ENCODE data around the gene SMIM43. TPM values are rescaled to one million over a fixed set of nuclear protein-coding genes. Genes with fewer than 3 reads are reported as not detected.

The SMIM43 gene
- total and polyA plus RNA-seq, 2 of the 8 experiments (the other 6 are each of a cell fraction or from before 2014, with no cell fraction given) = 0.50 to 0.94 TPM

GRCh38 chr4:121737846-121738554 is 27.0 kb downstream of the SMIM43 start:
- H3K14ac ChIP-seq (ENCODE audit: insufficient read length) = no peak overlapping the region
- H4K91ac ChIP-seq (replicated peaks; ENCODE audit: insufficient read length, low read length) = no peak overlapping the region
- peaks cover 0 to 3% (median 3%) of the 10 kb centered on the region in 4 experiments; a peak in 4 of 7 replicates for H3K4me1 ChIP-seq (replicated peaks in 1 of 4; ENCODE audit: control insufficient read depth in 3 of 4, insufficient read depth in 4 of 4, low read length in 3 of 4)
- no peaks in the 10 kb centered on the region for H3K79me2 ChIP-seq (ENCODE audit: control insufficient read depth in 1 of 2, insufficient read depth in 2 of 2, low read length in 2 of 2)
- H2BK12ac ChIP-seq (ENCODE audit: low read depth, low read length) = no peak overlapping the region
- no peak overlapping the region for H2AFZ ChIP-seq (ENCODE audit: low read length)
- 0 out of 2 replicates have a peak, but pooled peaks cover 2% of the 10 kb centered on the region for H3K23me2 ChIP-seq (ENCODE audit: low read depth, low read length)
- no peak overlapping the region for H2BK120ac ChIP-seq (replicated peaks; ENCODE audit: low read depth, low read length)
- H3K56ac ChIP-seq (replicated peaks; ENCODE audit: insufficient read length, low read depth, low read length) = no peak overlapping the region
- H2BK15ac ChIP-seq (ENCODE audit: low read length) = no peak overlapping the region
- no peak overlapping the region for H2AK5ac ChIP-seq (ENCODE audit: low read depth, low read length)
- ChIA-PET POLR2A (ENCODE audit: partially characterized antibody) (interaction anchor here (1.0 kb wide), 1 partner anchor 44 kb away, joined by 3 read pairs; no protein-coding TSS in a partner anchor), CTCF (ENCODE audit: partially characterized antibody) (interaction anchor here (0.6 to 1.6 kb wide), 13 partner anchors 13 to 899 kb away, joined by 3 to 7 read pairs (median 4); partner anchors contain the start of gene SMIM43)
- TF ChIP-seq CHD1 (IDR thresholded peaks at IDR 0.05; ENCODE audit: low read depth, low read length) = no peak
- TF ChIP-seq TAF7 (optimal IDR thresholded peaks at IDR 0.05; ENCODE audit: borderline replicate concordance, low read depth, low read length) = no peak
- no peak for TF ChIP-seq POLR2AphosphoS5 (IDR thresholded peaks at IDR 0.05; ENCODE audit: low read depth, low read length)
- TF ChIP-seq KDM5A (IDR thresholded peaks at IDR 0.05; ENCODE audit: low read length) = no peak
- no peak for TF ChIP-seq KDM1A (IDR thresholded peaks at IDR 0.05; ENCODE audit: borderline replicate concordance, low read length)
- TF ChIP-seq CHD2 (IDR thresholded peaks at IDR 0.05; ENCODE audit: low read length) = no peak
- TF ChIP-seq MAX (IDR thresholded peaks at IDR 0.05) = no peak
- TF ChIP-seq ATF2 (IDR thresholded peaks at IDR 0.05; ENCODE audit: low read length) = no peak
- H3K27ac ChIP-seq (ENCODE audit: low read depth, low read length) = no peak overlapping the region
- no peak overlapping the region for H3K23ac ChIP-seq (ENCODE audit: insufficient read length)
- no peak overlapping the region for H4K8ac ChIP-seq (ENCODE audit: extremely low read depth, insufficient read depth, low read length)
- no peak overlapping the region for H2BK5ac ChIP-seq (ENCODE audit: low read depth, low read length)
- H4K5ac ChIP-seq (ENCODE audit: insufficient read length, low read depth, low read length) = no peak overlapping the region
- DNase-seq (ENCODE audit: low read depth in 1 of 2, low spot score in 2 of 2) = no peak
- H4K20me1 ChIP-seq (replicated peaks in 1 of 2; ENCODE audit: control insufficient read depth in 1 of 2, insufficient read depth in 2 of 2, low read length in 2 of 2) = no peaks in the 10 kb centered on the region
- no peak overlapping the region for H3K9ac ChIP-seq (replicated peaks in 1 of 4; ENCODE audit: extremely low read depth in 1 of 4, low read depth in 3 of 4, low read length in 3 of 4)
- FAIRE-seq = no peak
- no peak overlapping the region for H2BK20ac ChIP-seq (ENCODE audit: low read length)
- no peak overlapping the region for H3K4ac ChIP-seq (replicated peaks; ENCODE audit: insufficient read length, low read depth, low read length)
- H3K9me3 ChIP-seq (ENCODE audit: insufficient read depth in 2 of 2, low read depth in 1 of 2, low read length in 1 of 2) = no peaks in the 10 kb centered on the region
- no peak overlapping the region for H3K4me3 ChIP-seq (ENCODE audit: extremely low read depth in 1 of 4, insufficient read depth in 2 of 4, low read depth in 3 of 4, low read length in 4 of 4)
- 91% methylated on average over 10 of the region's 10 CpGs; no CpG with 5 or more reads in 1 of the 2 experiments for WGBS, 2 experiments (ENCODE audit: extremely low coverage in 1 of 2, insufficient coverage in 1 of 2, insufficient read length in 1 of 2, insufficient replicate concordance in 2 of 2, low coverage in 1 of 2, low lambda C conversion rate in 2 of 2, missing lambda C conversion rate in 1 of 2)
- no peaks in the 10 kb centered on the region for H3K79me1 ChIP-seq (ENCODE audit: low read depth, low read length)
- H3K4me2 ChIP-seq (ENCODE audit: insufficient read depth in 1 of 2, low read depth in 2 of 2, low read length in 2 of 2) = no peak overlapping the region
- no peaks in the 10 kb centered on the region; a peak in 1 of 7 replicates for H3K27me3 ChIP-seq (replicated peaks in 1 of 4; ENCODE audit: control insufficient read depth in 3 of 4, extremely low read depth in 1 of 4, insufficient read depth in 3 of 4, low read length in 3 of 4)
- H3K18ac ChIP-seq (ENCODE audit: extremely low read depth, low read length) = no peak overlapping the region
- H3K36me3 ChIP-seq (ENCODE audit: control insufficient read depth in 2 of 4, insufficient read depth in 4 of 4, low read length in 3 of 4) = no peaks in the 10 kb centered on the region

Data from H1 (cell line).